GM12878 (cell line): ENCODE results near the gene PIGZ.

ENCODE experiments used
- CTCF ChIP-seq, 3 experiments: IDR thresholded peaks in 2 of 3; conservative IDR thresholded peaks in 1 of 3; 2 replicates each; pipeline ENCODE4 v1.5.1; 2011; ENCODE audit warnings: low read depth in 3 of 3, low read length in 3 of 3, mild to moderate bottlenecking in 3 of 3, control low read depth in 2 of 3, moderate library complexity in 2 of 3, inconsistent platforms in 1 of 3, mixed read lengths in 1 of 3; ENCODE audit not compliant: control insufficient read depth in 2 of 3, insufficient read depth in 1 of 3; ENCODE audit errors: extremely low read depth in 1 of 3
- FOS ChIP-seq: IDR thresholded peaks from 3 replicates; pipeline ENCODE4 v1.6.1; 2011; ENCODE audit warnings: borderline replicate concordance; ENCODE audit not compliant: insufficient read length; ENCODE audit errors: extremely low read depth
- RAD21 ChIP-seq: IDR thresholded peaks from 2 replicates; pipeline ENCODE4 v1.6.1; 2011; ENCODE audit warnings: mild to moderate bottlenecking, low read depth, low read length, moderate library complexity; ENCODE audit not compliant: insufficient read depth

- no peak for TF ChIP-seq FOS
- TF ChIP-seq RAD21: no peak
- no peak for TF ChIP-seq CTCF (IDR thresholded peaks at IDR 0.05 in 2 of 3, conservative IDR thresholded peaks at IDR 0.05 in 1 of 3; ENCODE audit: control insufficient read depth in 2 of 3, extremely low read depth in 1 of 3, insufficient read depth in 1 of 3, low read depth in 3 of 3, low read length in 3 of 3)
These were observed 43.9 kb upstream of the PIGZ start for GRCh38 chr3:197012540-197012883.
